HEK293 (cell line): ENCODE data around the gene SRSF8.

ENCODE experiments used
- TF ChIP-seq, protein P1 (sequence below): fragments of 450-650 bp; formaldehyde crosslinking; IDR thresholded peaks from 2 replicates; pipeline ENCODE4 v1.5.1; 2016; ENCODE audit warnings: missing biosample characterization, missing genetic modification characterization

Gene SRSF8

DNA sequence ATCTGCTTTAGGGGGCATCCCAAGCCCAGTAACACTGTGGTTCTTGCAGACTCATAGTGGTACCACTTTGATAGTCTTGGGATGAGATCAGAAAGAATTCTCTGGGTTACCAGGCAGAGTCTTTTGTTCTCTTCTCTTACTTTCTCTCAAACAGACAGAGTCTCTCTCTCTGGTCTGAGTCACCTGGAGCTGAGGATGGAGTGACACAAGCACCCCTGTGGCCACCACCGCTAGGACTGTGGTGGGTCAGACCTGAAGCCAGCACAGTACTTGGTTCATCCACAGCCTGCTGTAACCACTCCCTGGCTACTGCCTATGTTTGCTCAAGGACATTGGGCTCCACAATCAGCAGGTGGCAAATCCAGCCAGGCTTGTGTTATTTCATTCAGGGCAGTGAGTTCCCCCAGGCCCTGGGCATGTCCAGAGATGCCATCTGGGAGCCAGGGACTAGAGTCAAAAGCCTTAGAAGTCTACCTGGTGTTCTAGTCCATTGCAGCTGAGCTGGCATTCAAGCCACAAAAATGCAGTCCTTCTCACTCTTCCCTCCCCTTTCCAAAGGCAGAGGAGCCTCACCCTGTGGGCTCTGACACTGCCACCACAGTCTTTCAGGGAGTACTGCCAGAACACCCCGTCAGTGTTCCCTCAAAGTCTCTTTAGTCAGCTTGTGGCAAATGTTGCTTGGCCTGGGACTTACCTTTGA, 52.8 kb downstream of the SRSF8 start (continued):
- TF ChIP-seq, protein P1, sequence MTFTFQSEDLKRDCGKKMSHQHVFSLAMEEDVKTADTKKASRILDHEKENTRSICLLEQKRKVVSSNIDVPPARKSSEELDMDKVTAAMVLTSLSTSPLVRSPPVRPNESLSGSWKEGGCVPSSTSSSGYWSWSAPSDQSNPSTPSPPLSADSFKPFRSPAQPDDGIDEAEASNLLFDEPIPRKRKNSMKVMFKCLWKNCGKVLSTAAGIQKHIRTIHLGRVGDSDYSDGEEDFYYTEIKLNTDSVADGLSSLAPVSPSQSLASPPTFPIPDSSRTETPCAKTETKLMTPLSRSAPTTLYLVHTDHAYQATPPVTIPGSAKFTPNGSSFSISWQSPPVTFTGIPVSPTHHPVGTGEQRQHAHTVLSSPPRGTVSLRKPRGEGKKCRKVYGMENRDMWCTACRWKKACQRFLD (tag by site-specific recombination) = no peak
